Uterus (tissue), 4 donors: ENCODE results near the gene PRUNE2. TPM values are rescaled to one million over a fixed set of nuclear protein-coding genes. Genes with fewer than 3 reads are reported as not detected.

Source experiments
- DNase-seq, 2 donors: peaks; one replicate each; pipeline ENCODE4 v3.0.0-alpha.2; 2019 to 2020
- H3K27ac ChIP-seq, 2 donors: fragments of 200-600 bp; sonication (generic); 1 replicate in 1 of 2; 2 replicates in 1 of 2; pipeline ENCODE4 v1.5.1; 2016 to 2018
- H3K27me3 ChIP-seq, 2 donors: fragments of 200-600 bp; sonication (generic); one replicate each; pipeline ENCODE4 v1.5.1; 2018 to 2019; ENCODE audit warnings: control low read depth in 1 of 2
- H3K36me3 ChIP-seq, 2 donors: fragments of 200-600 bp; sonication (generic); one replicate each; pipeline ENCODE4 v1.5.1; 2019; ENCODE audit warnings: control low read depth in 1 of 2
- H3K4me1 ChIP-seq, 2 donors: fragments of 200-600 bp; sonication (generic); one replicate each; pipeline ENCODE4 v1.5.1; 2018 to 2019; ENCODE audit warnings: control low read depth in 1 of 2
- H3K4me3 ChIP-seq, 2 donors: fragments of 200-600 bp; sonication (generic); 1 replicate in 1 of 2; 2 replicates in 1 of 2; pipeline ENCODE4 v1.5.1; 2018 to 2019; ENCODE audit warnings: mild to moderate bottlenecking in 1 of 2
- H3K9me3 ChIP-seq, 2 donors: fragments of 200-600 bp; sonication (generic); one replicate each; pipeline ENCODE4 v1.5.1; 2019; ENCODE audit warnings: control low read depth in 1 of 2
- CTCF ChIP-seq, 4 experiments: fragments of 200-600 bp in 2 of 4; fragments of 450-650 bp in 2 of 4; sonication (generic) in 2 of 4; IDR thresholded peaks; one replicate each; pipeline ENCODE4 v1.5.1; 2016 to 2019; ENCODE audit warnings: antibody characterized with exemption in 4 of 4, mild to moderate bottlenecking in 2 of 4, moderate library complexity in 1 of 4
- POLR2A ChIP-seq, 2 donors: fragments of 450-650 bp; IDR thresholded peaks; one replicate each; pipeline ENCODE4 v1.6.1; 2016; ENCODE audit warnings: antibody characterized with exemption in 2 of 2, mild to moderate bottlenecking in 1 of 2, moderate library complexity in 1 of 2
- intact Hi-C: fragments of 100-400 bp; cut with DNase I; formaldehyde crosslinking; loops from one replicate; pipeline ENCODE4 v1.15.1; 2023; ENCODE audit warnings: low total_unique reads
- total RNA-seq, 4 donors: library from RNA; depleted of rRNA in 3 of 4; stranded (reverse); fragments of >200 nt in 3 of 4; gene quantifications; one replicate each; pipeline versions ENCODE4 v1.1.0 to v1.2.4, GENCODE V29; 2014 to 2023
- donor health status: DM: yes; HTN: yes; CAD: no.

PRUNE2 gene
- total RNA-seq, 4 donors from 2014 or later = 51.4 to 187 (median 97.1) TPM

DNA sequence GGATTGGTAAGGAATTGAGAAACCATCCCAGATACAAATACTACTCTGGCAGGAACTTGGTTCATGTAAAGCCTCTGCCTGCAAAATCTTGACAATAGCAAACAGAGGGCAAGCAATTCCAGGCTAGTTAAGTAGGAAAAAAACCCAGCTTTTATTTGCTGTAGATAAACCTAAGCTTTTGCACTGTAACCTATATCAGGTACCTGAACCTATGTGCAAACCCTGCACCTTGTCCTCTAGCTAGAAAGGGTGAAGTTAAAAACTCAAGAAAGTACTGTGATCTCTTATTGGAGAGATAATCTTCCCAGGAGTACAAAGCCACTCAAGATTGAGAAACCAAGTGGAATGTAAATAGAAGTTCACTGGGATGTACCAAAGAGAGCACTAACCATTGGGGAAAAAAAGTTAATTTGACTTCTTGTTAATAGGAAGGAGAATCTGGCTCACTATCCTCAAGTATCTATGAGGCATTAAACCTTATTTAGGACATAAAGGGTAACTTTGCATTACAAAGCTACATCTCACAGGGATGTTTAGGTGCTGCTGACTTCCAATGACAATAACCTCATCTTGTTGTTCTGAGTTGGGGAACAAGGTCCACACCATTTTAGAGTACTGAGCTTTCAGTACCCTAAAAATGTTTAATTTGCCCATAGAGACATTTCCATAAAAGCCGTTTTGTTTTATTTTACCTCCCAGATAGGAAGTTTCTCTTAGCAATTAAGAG is 215.5 kb downstream of the PRUNE2 start:
- no peaks in the 10 kb centered on the region for H3K9me3 ChIP-seq
- no peaks in the 10 kb centered on the region for H3K36me3 ChIP-seq
- H3K27me3 ChIP-seq = no peaks in the 10 kb centered on the region
- no peak overlapping the region for H3K4me3 ChIP-seq
- intact Hi-C loops = no loop called here
- no peaks in the 10 kb centered on the region for H3K4me1 ChIP-seq
- no peak overlapping the region for H3K27ac ChIP-seq
- no peak for TF ChIP-seq CTCF (IDR thresholded peaks at IDR 0.05)
- no peak for TF ChIP-seq POLR2A (IDR thresholded peaks at IDR 0.05)
- no peak for DNase-seq

GRCh38 chr9:76688471-76689238 is 217.3 kb downstream of the PRUNE2 start:
- Histone ChIP-seq H3K36me3 (no peaks in the 10 kb centered on the region), H3K4me1 (no peaks in the 10 kb centered on the region), H3K27ac (no peak overlapping the region), H3K27me3 (no peaks in the 10 kb centered on the region), H3K9me3 (no peaks in the 10 kb centered on the region), H3K4me3 (no peak overlapping the region)
- DNase-seq = no peak
- TF ChIP-seq CTCF (IDR thresholded peaks at IDR 0.05) (no peak), POLR2A (IDR thresholded peaks at IDR 0.05) (no peak)
- intact Hi-C loops = no loop called here

GRCh38 chr9:76687861-76688391 is 218.0 kb downstream of the PRUNE2 start:
- no peak for DNase-seq
- intact Hi-C loops = no loop called here
- Histone ChIP-seq H3K36me3 (no peaks in the 10 kb centered on the region), H3K9me3 (no peaks in the 10 kb centered on the region), H3K4me3 (no peak overlapping the region), H3K27ac (no peak overlapping the region), H3K4me1 (no peaks in the 10 kb centered on the region), H3K27me3 (no peaks in the 10 kb centered on the region)
- no peak for TF ChIP-seq CTCF (IDR thresholded peaks at IDR 0.05)
- TF ChIP-seq POLR2A (IDR thresholded peaks at IDR 0.05) = no peak

DNA sequence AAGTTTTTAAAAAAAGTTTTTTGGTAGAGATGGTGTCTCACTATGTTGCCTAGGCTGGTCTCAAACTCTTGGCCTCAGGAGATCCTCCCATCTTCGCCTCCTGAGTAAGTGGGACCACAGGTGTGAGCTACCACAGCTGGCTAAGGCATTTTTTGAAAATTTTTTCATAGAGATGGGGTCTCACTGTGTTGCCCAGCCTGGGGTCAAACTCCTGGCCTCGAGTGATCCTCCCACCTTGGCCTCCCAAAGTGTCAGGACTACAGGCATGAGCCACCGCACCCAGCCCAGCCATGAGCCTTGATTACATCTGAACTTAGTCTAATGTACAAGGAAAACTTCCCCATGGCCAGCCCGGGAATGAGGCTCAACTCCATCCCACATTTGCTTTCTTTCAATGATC is 219.2 kb downstream of the PRUNE2 start:
- no peak for DNase-seq
- TF ChIP-seq CTCF (IDR thresholded peaks at IDR 0.05) = no peak
- no peak for TF ChIP-seq POLR2A (IDR thresholded peaks at IDR 0.05)
- Histone ChIP-seq H3K9me3 (no peaks in the 10 kb centered on the region), H3K27ac (no peak overlapping the region), H3K36me3 (no peaks in the 10 kb centered on the region), H3K4me3 (no peak overlapping the region), H3K4me1 (no peaks in the 10 kb centered on the region), H3K27me3 (no peaks in the 10 kb centered on the region)
- intact Hi-C loops = no loop called here

GRCh38 chr9:76684213-76684612 is 221.7 kb downstream of the PRUNE2 start:
- no peaks in the 10 kb centered on the region for H3K27me3 ChIP-seq
- intact Hi-C loops = no loop called here
- no peak for TF ChIP-seq POLR2A (IDR thresholded peaks at IDR 0.05)
- H3K27ac ChIP-seq = no peak overlapping the region
- no peaks in the 10 kb centered on the region for H3K4me1 ChIP-seq
- H3K4me3 ChIP-seq = no peak overlapping the region
- no peak for DNase-seq
- H3K9me3 ChIP-seq = no peaks in the 10 kb centered on the region
- H3K36me3 ChIP-seq = no peaks in the 10 kb centered on the region
